KG1 (cell line): ENCODE data around the gene ALG13.
"Not testable (repeated sequence)": the region's sequence is repeated elsewhere in the genome, so short reads cannot be mapped to it uniquely, and the experiment has no call there.

ENCODE experiments used
- DNase-seq: peaks from one replicate; lab custom pipeline; 2025; lab: John Stamatoyannopoulos, UW

ALG13 gene

DNA sequence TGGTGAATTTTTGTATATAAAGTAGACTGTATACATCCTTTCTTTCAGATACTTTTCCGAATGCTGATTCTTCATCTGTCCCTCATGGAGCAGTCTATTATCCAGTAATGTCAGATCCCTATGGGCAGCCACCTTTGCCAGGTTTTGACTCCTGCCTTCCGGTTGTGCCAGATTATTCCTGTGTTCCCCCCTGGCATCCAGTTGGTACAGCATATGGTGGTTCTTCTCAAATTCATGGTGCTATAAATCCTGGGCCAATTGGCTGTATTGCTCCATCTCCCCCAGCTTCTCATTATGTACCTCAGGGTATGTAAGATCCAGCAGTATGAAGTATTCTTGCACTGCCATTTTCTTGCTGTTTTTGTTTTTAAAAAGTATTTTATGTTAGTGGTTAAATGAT is 78.7 kb downstream of the ALG13 start:
- DNase-seq, result no peak

DNA sequence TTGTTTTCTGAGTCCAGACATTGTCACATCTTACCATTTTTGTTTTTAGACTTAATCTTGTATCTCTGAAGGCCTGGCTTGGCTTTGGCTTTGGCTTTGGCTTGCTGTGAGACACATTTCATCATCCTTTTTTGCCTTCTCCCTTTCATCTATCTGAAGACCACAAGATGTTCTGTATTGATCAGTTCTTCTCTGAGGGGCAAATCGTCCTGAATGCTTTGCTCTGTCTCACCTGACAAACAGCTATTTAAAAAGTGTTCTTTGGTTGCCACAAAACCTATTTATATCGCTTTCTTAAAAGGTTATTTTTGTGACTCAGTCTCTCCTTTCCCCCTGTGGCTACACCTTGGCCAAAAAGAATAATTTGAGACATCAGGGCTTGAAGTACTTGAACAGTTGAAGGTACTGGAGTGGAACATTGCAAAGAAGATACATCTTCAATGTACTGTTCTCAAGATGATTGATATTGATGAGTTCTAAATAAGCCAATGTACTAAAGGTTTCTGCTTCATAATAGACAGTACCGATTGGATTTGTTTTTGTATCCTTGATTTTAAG is 80.7 kb downstream of the ALG13 start:
- DNase-seq, result no peak

DNA sequence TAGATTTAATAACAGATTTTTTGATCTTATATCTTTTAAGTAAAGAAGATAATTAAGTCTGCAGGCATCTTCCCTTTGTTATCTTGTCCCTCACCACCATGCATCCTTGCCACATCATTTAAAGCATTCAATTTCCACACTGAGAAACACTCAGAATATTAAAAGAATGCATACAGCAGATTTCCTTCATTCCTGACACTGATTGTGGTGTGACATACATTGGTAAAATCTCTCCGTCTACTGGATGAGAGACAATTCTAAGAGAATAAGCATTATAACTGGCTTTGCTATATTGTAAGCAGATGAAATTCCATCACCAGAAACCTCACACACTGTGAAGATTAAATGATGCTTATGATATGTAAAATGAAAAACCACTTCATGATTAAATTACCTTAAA is 97.6 kb downstream of the ALG13 start:
- DNase-seq, result no peak

DNA sequence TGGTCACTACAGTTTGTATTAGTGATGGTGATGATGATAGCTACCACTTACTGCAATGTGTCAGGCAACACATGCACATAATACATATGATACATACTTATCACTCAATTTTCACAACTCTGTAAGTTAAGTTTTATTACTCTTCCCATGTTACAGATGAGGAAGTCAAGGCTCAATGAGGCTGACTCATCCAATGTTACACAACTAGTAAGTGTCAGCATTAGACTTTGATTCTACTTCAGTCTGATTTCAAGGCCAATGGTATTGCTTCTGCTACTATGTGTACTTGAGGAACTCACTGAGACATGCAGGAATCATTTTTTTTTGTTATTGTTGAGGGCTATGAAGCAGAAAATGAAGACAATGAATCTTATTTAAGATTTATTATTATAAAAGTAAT is 98.6 kb downstream of the ALG13 start:
- no peak for DNase-seq

DNA sequence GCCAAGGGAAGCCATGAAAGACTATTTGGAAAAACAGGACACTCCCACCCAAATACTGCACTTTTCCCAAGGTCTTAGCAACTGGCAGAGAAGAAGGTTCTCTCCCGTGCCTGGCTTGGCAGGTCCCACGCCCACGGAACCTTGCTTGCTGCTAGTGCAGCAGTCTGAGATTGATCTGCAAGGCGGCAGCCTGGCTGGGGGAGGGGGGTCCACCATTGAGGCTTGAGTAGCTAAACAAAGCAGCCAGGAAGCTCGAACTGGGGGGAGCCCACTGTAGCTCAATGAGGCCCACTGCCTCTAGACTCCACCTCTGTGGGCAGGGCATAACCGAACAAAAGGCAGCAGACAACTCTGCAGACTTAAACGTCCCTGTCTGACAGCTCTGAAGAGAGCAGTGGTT is 103.7 kb downstream of the ALG13 start:
- no peak for DNase-seq

DNA sequence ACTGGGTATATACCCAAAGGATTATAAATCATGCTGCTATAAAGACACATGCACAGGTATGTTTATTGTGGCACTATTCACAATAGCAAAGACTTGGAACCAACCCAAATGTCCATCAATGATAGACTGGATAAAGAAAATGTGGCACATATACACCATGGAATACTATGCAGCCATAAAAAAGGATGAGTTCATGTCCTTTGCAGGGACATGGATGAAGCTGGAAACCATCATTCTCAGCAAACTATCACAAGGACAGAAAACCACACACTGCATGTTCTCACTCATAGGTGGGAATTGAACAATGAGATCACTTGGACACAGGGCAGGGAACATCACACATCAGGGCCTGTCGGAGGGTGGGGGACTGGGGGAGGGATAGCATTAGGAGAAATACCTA is 109.1 kb downstream of the ALG13 start:
- DNase-seq, result not testable (repeated sequence)
